ENCODE data around the gene OLIG1. TPM values are rescaled to one million over a fixed set of nuclear protein-coding genes. Genes with fewer than 3 reads are reported as not detected.

Gene OLIG1
- total RNA-seq, 4 donors from 2014 or later, result not detected

DNA sequence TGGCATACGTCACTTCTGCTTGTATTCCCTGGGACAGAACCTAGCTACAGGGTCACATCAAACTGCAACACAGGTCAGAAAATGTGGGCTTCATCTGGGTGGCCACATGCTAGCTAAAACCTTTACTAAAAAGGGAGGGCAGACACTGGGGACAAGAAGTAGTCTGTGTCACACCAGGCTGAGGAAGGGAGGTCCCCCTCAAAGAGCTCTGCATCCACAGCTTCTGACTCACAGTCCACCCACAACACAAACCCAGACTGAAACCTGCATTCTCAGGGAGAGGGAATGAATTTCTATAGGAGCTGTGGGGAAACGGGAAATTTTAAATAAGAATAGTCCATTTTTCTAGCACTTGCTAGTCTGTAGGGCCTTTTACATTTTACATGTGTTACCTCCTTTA, 28.0 kb upstream of the OLIG1 start:
- Histone ChIP-seq H3K9me3 (no peaks in the 10 kb centered on the region), H3K27me3 (peaks cover 0 to 45% of the 10 kb centered on the region in 2 donors), H3K4me1 (no peaks in the 10 kb centered on the region), H3K27ac (no peak overlapping the region), H3K4me3 (no peak overlapping the region), H3K36me3 (no peaks in the 10 kb centered on the region)
- DNase-seq (ENCODE audit: low spot score in 2 of 2), result no peak
- 68 to 75% methylated on average over 2 of the region's 2 CpGs for WGBS, 2 donors
- TF ChIP-seq POLR2A (IDR thresholded peaks at IDR 0.05) (no peak), EP300 (IDR thresholded peaks at IDR 0.05) (no peak)
- TF ChIP-seq, protein P1, sequence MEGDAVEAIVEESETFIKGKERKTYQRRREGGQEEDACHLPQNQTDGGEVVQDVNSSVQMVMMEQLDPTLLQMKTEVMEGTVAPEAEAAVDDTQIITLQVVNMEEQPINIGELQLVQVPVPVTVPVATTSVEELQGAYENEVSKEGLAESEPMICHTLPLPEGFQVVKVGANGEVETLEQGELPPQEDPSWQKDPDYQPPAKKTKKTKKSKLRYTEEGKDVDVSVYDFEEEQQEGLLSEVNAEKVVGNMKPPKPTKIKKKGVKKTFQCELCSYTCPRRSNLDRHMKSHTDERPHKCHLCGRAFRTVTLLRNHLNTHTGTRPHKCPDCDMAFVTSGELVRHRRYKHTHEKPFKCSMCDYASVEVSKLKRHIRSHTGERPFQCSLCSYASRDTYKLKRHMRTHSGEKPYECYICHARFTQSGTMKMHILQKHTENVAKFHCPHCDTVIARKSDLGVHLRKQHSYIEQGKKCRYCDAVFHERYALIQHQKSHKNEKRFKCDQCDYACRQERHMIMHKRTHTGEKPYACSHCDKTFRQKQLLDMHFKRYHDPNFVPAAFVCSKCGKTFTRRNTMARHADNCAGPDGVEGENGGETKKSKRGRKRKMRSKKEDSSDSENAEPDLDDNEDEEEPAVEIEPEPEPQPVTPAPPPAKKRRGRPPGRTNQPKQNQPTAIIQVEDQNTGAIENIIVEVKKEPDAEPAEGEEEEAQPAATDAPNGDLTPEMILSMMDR (IDR thresholded peaks at IDR 0.05), result no peak

DNA sequence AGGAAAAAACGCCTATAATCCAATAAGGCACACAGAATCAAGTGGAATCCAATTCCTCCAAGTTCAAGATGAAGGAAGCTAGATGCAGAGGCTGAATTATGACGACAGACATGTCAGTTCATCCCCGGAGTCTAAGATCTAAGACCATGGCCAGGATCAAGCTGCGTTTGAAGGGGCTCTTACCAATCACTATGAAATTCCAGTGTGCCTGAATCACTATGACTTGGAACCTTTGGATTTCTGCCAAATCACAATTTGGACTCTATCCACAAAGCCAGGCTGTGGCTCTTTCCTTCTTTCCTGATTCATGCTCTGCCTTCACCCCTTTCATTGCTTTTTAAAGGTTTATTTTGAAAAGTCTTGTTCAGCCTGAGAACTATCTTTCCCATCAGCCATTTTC, 27.1 kb upstream of the OLIG1 start:
- no peaks in the 10 kb centered on the region for H3K9me3 ChIP-seq
- H3K27me3 ChIP-seq, result peaks cover 0 to 52% of the 10 kb centered on the region in 2 donors
- WGBS, 2 donors, result 39 to 46% methylated on average over 4 of the region's 4 CpGs
- no peak for DNase-seq (ENCODE audit: low spot score in 2 of 2)
- TF ChIP-seq, protein P1 (IDR thresholded peaks at IDR 0.05), result no peak
- no peak for TF ChIP-seq EP300 (IDR thresholded peaks at IDR 0.05)
- no peak for TF ChIP-seq POLR2A (IDR thresholded peaks at IDR 0.05)
- H3K36me3 ChIP-seq, result no peaks in the 10 kb centered on the region
- H3K4me1 ChIP-seq, result no peaks in the 10 kb centered on the region
- H3K4me3 ChIP-seq, result no peak overlapping the region
- no peak overlapping the region for H3K27ac ChIP-seq

DNA sequence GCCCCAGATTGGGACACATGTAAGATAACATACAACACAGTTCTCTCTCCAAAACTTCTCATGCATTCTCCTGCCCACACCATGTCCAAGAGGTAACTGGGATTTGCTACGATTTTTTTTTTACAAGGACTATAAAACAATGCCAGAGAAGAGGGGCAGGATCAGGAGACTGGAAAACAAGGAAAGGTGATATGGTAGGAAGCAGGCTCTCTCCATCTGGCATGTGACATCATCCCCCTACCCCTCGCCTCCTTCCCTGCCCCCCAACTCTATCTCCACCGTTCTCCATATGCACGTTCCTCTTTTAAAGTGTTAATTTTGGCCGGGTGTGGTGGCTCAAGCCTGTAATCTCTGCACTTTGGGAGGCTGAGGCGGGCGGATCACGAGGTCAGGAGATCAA, 23.5 kb upstream of the OLIG1 start:
- Histone ChIP-seq H3K27me3 (peaks cover 0 to 57% of the 10 kb centered on the region in 2 donors), H3K36me3 (no peaks in the 10 kb centered on the region), H3K4me1 (no peaks in the 10 kb centered on the region), H3K9me3 (no peaks in the 10 kb centered on the region), H3K27ac (no peak overlapping the region), H3K4me3 (no peak overlapping the region)
- 69 to 73% methylated on average over 8 of the region's 8 CpGs for WGBS, 2 donors
- TF ChIP-seq, protein P1 (IDR thresholded peaks at IDR 0.05), result no peak
- TF ChIP-seq POLR2A (IDR thresholded peaks at IDR 0.05) (no peak), EP300 (IDR thresholded peaks at IDR 0.05) (no peak)
- no peak for DNase-seq (ENCODE audit: low spot score in 2 of 2)

DNA sequence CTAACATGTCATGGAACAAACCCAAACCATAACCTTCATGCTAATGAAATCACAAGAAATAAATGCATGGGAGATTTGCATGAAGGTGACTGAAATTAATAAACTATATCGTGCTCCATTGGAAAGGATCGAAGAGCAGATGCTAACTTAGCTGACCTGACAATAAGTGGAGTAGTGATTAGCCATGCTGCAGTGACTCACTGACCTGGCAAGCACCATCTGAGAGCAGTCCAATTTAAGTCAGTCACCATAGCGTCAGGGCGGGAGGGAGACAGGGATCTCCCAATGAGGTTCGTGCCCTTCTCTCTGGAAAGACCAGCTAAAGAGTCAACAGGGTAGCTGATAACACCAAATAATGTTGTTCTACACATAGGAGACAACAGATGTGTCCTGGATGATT, 22.7 kb upstream of the OLIG1 start:
- Histone ChIP-seq H3K9me3 (no peaks in the 10 kb centered on the region), H3K4me1 (no peaks in the 10 kb centered on the region), H3K36me3 (no peaks in the 10 kb centered on the region), H3K4me3 (no peak overlapping the region), H3K27ac (no peak overlapping the region), H3K27me3 (peaks cover 0 to 50% of the 10 kb centered on the region in 2 donors)
- TF ChIP-seq, protein P1 (IDR thresholded peaks at IDR 0.05), result no peak
- TF ChIP-seq EP300 (IDR thresholded peaks at IDR 0.05) (no peak), POLR2A (IDR thresholded peaks at IDR 0.05) (no peak)
- no peak for DNase-seq (ENCODE audit: low spot score in 2 of 2)
- 76 to 81% methylated on average over 5 of the region's 5 CpGs for WGBS, 2 donors

DNA sequence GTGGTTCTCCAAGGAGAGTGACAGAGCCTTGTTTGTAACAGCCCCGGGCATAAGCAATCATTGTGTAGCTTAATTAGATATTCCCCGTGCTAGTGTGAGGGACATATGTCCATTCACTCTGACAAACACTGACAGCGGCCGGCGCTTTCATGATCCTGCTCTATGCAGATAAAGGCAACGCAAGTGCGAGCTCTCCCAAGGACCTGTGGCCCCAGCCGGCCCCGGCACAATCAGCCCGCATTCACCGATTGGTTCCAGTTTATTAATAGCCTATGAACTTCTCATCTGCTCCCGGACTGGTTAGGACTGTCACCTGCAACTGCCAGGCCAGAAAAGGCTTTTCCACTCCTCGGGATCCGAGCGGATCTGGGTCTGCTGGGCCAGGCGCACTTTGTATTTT, 18.0 kb upstream of the OLIG1 start:
- Histone ChIP-seq H3K27ac (no peak overlapping the region), H3K4me1 (no peaks in the 10 kb centered on the region), H3K36me3 (no peaks in the 10 kb centered on the region), H3K4me3 (no peak overlapping the region), H3K27me3 (peaks cover 0 to 25% of the 10 kb centered on the region in 2 donors), H3K9me3 (no peaks in the 10 kb centered on the region)
- 58 to 68% methylated on average over 16 of the region's 16 CpGs for WGBS, 2 donors
- DNase-seq (ENCODE audit: low spot score in 2 of 2), result no peak
- TF ChIP-seq POLR2A (IDR thresholded peaks at IDR 0.05) (no peak), EP300 (IDR thresholded peaks at IDR 0.05) (no peak)
- TF ChIP-seq, protein P1 (IDR thresholded peaks at IDR 0.05), result no peak

All from tibial nerve (tissue), 4 donors.